Endothelial cell of umbilical vein (primary cell): ENCODE data around the gene DGLUCY. TPM values are rescaled to one million over a fixed set of nuclear protein-coding genes. Genes with fewer than 3 reads are reported as not detected.

Experiments used
- BruUV-seq: library from RNA; stranded (reverse); fragments of 400-500 nt; replicated peaks from 2 replicates; lab custom pipeline; 2021; lab: Mats Ljungman, UMichigan
- CTCF ChIA-PET: fragments of 300-600, 350-600 bp; sonication (Branson Sonifier 250); formaldehyde crosslinking; loops from one replicate; lab custom pipeline; 2021; ENCODE audit warnings: antibody characterized with exemption, inconsistent platforms; lab: Charles Lee
- POLR2A ChIA-PET: fragments of 300-600, 350-600 bp; sonication (Branson Sonifier 250); formaldehyde crosslinking; loops from one replicate; lab custom pipeline; 2021; ENCODE audit warnings: antibody characterized with exemption, inconsistent platforms; lab: Charles Lee
- DNase-seq: peaks from one replicate; pipeline ENCODE4 v3.0.0-alpha.2; 2011; ENCODE audit warnings: low read depth, low spot score
- FAIRE-seq: peaks from 2 replicates; lab custom pipeline; 2011; peaks lifted over from hg19 to GRCh38; lab: Jason Lieb, UNC
- H2AFZ ChIP-seq: 2 replicates; pipeline ENCODE4 v1.6.0; 2012; ENCODE audit warnings: low read depth, low read length, control low read depth, inconsistent platforms
- H3K27ac ChIP-seq: 2 replicates; pipeline ENCODE4 v1.5.1; 2011; ENCODE audit warnings: low read depth, mild to moderate bottlenecking, control low read depth, low read length, moderate library complexity; ENCODE audit not compliant: insufficient read depth
- H3K27me3 ChIP-seq, 2 experiments: 2 replicates each; pipeline versions ENCODE4 v1.6.0 to v1.6.1; 2011; ENCODE audit warnings: low read length in 2 of 2, mixed read lengths in 1 of 2; ENCODE audit not compliant: control insufficient read depth in 2 of 2, insufficient read depth in 2 of 2
- H3K36me3 ChIP-seq, 2 experiments: 2 replicates in 1 of 2; 3 replicates in 1 of 2; pipeline ENCODE4 v1.5.1; 2011; ENCODE audit warnings: low read length in 2 of 2, mild to moderate bottlenecking in 1 of 2, moderate library complexity in 1 of 2; ENCODE audit not compliant: control insufficient read depth in 2 of 2, insufficient read depth in 2 of 2; ENCODE audit errors: extremely low read depth in 1 of 2
- H3K4me1 ChIP-seq: 3 replicates; pipeline ENCODE4 v1.5.1; 2011; ENCODE audit warnings: mild to moderate bottlenecking, low read length; ENCODE audit not compliant: control insufficient read depth, insufficient read depth; ENCODE audit errors: extremely low read depth
- H3K4me2 ChIP-seq: 2 replicates; pipeline ENCODE4 v1.6.1; 2011; ENCODE audit warnings: low read length, control low read depth, mixed read lengths; ENCODE audit not compliant: insufficient read depth
- H3K4me3 ChIP-seq, 3 experiments: fragments of 200-600 bp in 1 of 3; sonication (generic), shearing (Covaris generic) in 1 of 3; replicated peaks in 1 of 3; 2 replicates each; pipeline ENCODE4 v1.5.1; 2011 to 2016; ENCODE audit warnings: control low read depth in 3 of 3, low read length in 3 of 3, mild to moderate bottlenecking in 2 of 3, inconsistent platforms in 1 of 3, low read depth in 1 of 3, moderate library complexity in 1 of 3; ENCODE audit not compliant: insufficient read depth in 1 of 3
- H3K79me2 ChIP-seq: 2 replicates; pipeline ENCODE4 v1.6.0; 2012; ENCODE audit warnings: low read length, inconsistent platforms; ENCODE audit not compliant: control insufficient read depth, insufficient read depth
- H3K9ac ChIP-seq: replicated peaks from 2 replicates; pipeline ENCODE3; 2011; ENCODE audit warnings: low read length, control low read depth; ENCODE audit not compliant: insufficient read depth; ENCODE audit errors: extremely low read depth
- H3K9me1 ChIP-seq: replicated peaks from 3 replicates; pipeline ENCODE4 v1.6.0; 2011; ENCODE audit warnings: mild to moderate bottlenecking, low read length; ENCODE audit not compliant: control insufficient read depth, insufficient read depth; ENCODE audit errors: extremely low read depth
- H3K9me3 ChIP-seq: replicated peaks from 2 replicates; pipeline ENCODE4 v1.5.1; 2012; ENCODE audit warnings: low read length, inconsistent platforms; ENCODE audit not compliant: control insufficient read depth, insufficient read depth
- H4K20me1 ChIP-seq: replicated peaks from 2 replicates; pipeline ENCODE3; 2011; ENCODE audit warnings: mild to moderate bottlenecking, low read length; ENCODE audit not compliant: control insufficient read depth, insufficient read depth; ENCODE audit errors: extremely low read depth
- CTCF ChIP-seq, 2 donors: IDR thresholded peaks; 1 replicate in 1 of 2; 2 replicates in 1 of 2; pipeline ENCODE4 v1.5.1; 2011; ENCODE audit warnings: low read length in 2 of 2, mild to moderate bottlenecking in 2 of 2, moderate library complexity in 2 of 2, control low read depth in 1 of 2, inconsistent platforms in 1 of 2, low read depth in 1 of 2; ENCODE audit not compliant: insufficient read depth in 1 of 2; ENCODE audit errors: extremely low read depth in 1 of 2
- EZH2 ChIP-seq: IDR thresholded peaks from 2 replicates; pipeline ENCODE4 v1.6.1; 2012; ENCODE audit warnings: borderline replicate concordance, low read depth, mild to moderate bottlenecking, moderate library complexity, low read length, inconsistent platforms; ENCODE audit not compliant: severe bottlenecking
- FOS ChIP-seq: IDR thresholded peaks from 2 replicates; pipeline ENCODE4 v1.6.1; 2011; ENCODE audit warnings: mild to moderate bottlenecking, low read length, moderate library complexity, borderline replicate concordance; ENCODE audit not compliant: insufficient read depth
- GATA2 ChIP-seq: IDR thresholded peaks from 2 replicates; pipeline ENCODE4 v1.7.0; 2011; ENCODE audit warnings: low read depth, mild to moderate bottlenecking, moderate library complexity, mixed read lengths, low read length; ENCODE audit not compliant: insufficient read length, insufficient read depth
- JUN ChIP-seq: IDR thresholded peaks from 2 replicates; pipeline ENCODE4 v1.6.1; 2011; ENCODE audit warnings: borderline replicate concordance, low read depth; ENCODE audit not compliant: insufficient read length, insufficient read depth
- MYC ChIP-seq: IDR thresholded peaks from one replicate; pipeline ENCODE4 v1.6.1; 2011; ENCODE audit warnings: mild to moderate bottlenecking, low read depth, low read length
- POLR2A ChIP-seq: IDR thresholded peaks from 2 replicates; pipeline ENCODE4 v1.6.1; 2012; ENCODE audit warnings: low read depth, mild to moderate bottlenecking, control low read depth, low read length
- POLR2AphosphoS5 ChIP-seq: IDR thresholded peaks from 2 replicates; pipeline ENCODE4 v1.6.1; 2012; ENCODE audit warnings: low read depth, mild to moderate bottlenecking, control low read depth, low read length, moderate library complexity; ENCODE audit not compliant: insufficient read depth
- dilution Hi-C: fragments of 300-500 bp; cut with MboI; formaldehyde crosslinking; loops from one replicate; pipeline ENCODE4 v1.15.0; 2019; ENCODE audit warnings: low sequenced_read_pairs; ENCODE audit not compliant: extremely low pct_ligation_motif_present
- intact Hi-C: fragments of 100-400 bp; cut with micrococcal nuclease; formaldehyde crosslinking; loops from one replicate; pipeline ENCODE4 v1.10.0; 2022
- polyA plus RNA-seq, 4 experiments: library from polyadenylated mRNA; depleted of rRNA in 3 of 4; stranded (reverse) in 3 of 4; unstranded in 1 of 4; fragments of >200 nt; gene quantifications; 2 replicates each; pipeline versions ENCODE4 v1.2.1 to v1.2.3, GENCODE V29; 2011 to 2012; ENCODE audit warnings: missing spikeins in 1 of 4
- total RNA-seq: library from RNA; stranded (reverse); gene quantifications from 2 replicates; pipeline ENCODE4 v1.2.3, GENCODE V29; 2021
- TF ChIP-seq, protein P1 (sequence below): IDR thresholded peaks from 2 replicates; pipeline ENCODE4 v1.6.1; 2011; ENCODE audit not compliant: insufficient read depth, insufficient read length

Gene DGLUCY
- total and polyA plus RNA-seq, 2 donors (not counting 3 experiments of a cell fraction or from before 2014, with no cell fraction given), result 40.9 to 65.6 TPM

DNA sequence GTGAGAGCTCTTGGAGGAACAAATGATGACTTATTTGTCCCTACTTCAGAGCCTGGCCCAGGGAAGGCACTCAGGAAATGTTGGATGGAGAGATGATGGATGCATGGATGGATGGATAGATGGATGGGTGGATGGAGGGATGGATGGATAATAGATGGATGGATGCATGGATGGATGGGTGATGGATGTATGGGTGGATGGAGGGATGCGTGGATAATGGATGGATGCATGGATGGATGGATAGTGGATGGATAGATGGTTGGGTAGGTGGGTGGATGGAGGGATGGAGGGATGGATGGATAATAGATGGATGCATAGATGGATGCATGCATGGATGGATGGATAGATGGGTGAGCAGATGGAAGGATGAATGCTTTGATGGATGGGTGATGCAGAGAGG, 107.4 kb downstream of the DGLUCY start:
- H3K9me1 ChIP-seq, result no peaks in the 10 kb centered on the region
- dilution Hi-C loops, result no loop called here
- intact Hi-C loops, result no loop called here
- DNase-seq (no peak), FAIRE-seq (no peak)
- H3K4me1 ChIP-seq, result peaks cover 22% of the 10 kb centered on the region
- peaks cover 0 to 3% of the 10 kb centered on the region in 2 experiments for H3K36me3 ChIP-seq
- CTCF ChIA-PET, result interaction anchor here (0.9 to 3.1 kb wide), 2 partner anchors 22 to 25 kb away, joined by 3 to 9 read pairs; partner anchors contain the start of gene GPR68
- no peaks in the 10 kb centered on the region for H4K20me1 ChIP-seq
- no TSS peak for BruUV-seq
- no peak overlapping the region for H3K4me2 ChIP-seq
- H3K4me3 ChIP-seq, result no peak overlapping the region
- H3K9me3 ChIP-seq, result no peaks in the 10 kb centered on the region
- H3K27me3 ChIP-seq, result no peaks in the 10 kb centered on the region
- no peak overlapping the region for H3K9ac ChIP-seq
- no peak overlapping the region for H3K27ac ChIP-seq
- POLR2A ChIA-PET, result no interaction called here
- no peak overlapping the region for H2AFZ ChIP-seq
- no peak for TF ChIP-seq JUN
- TF ChIP-seq POLR2AphosphoS5, result no peak
- TF ChIP-seq GATA2, result no peak
- no peak for TF ChIP-seq POLR2A
- no peak for TF ChIP-seq MYC
- TF ChIP-seq, protein P1, sequence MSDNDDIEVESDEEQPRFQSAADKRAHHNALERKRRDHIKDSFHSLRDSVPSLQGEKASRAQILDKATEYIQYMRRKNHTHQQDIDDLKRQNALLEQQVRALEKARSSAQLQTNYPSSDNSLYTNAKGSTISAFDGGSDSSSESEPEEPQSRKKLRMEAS, result no peak
- no peak for TF ChIP-seq CTCF (IDR thresholded peaks at IDR 0.05; ENCODE audit: extremely low read depth in 1 of 2, insufficient read depth in 1 of 2, low read depth in 1 of 2, low read length in 2 of 2)
- no peak for TF ChIP-seq FOS
- TF ChIP-seq EZH2, result no peak
- H3K79me2 ChIP-seq, result no peaks in the 10 kb centered on the region
